Measurements from ENCODE around the gene ADRA2C. TPM values are rescaled to one million over a fixed set of nuclear protein-coding genes. Genes with fewer than 3 reads are reported as not detected.

The ADRA2C gene
- total RNA-seq, 3 donors from 2014 or later: not detected

DNA sequence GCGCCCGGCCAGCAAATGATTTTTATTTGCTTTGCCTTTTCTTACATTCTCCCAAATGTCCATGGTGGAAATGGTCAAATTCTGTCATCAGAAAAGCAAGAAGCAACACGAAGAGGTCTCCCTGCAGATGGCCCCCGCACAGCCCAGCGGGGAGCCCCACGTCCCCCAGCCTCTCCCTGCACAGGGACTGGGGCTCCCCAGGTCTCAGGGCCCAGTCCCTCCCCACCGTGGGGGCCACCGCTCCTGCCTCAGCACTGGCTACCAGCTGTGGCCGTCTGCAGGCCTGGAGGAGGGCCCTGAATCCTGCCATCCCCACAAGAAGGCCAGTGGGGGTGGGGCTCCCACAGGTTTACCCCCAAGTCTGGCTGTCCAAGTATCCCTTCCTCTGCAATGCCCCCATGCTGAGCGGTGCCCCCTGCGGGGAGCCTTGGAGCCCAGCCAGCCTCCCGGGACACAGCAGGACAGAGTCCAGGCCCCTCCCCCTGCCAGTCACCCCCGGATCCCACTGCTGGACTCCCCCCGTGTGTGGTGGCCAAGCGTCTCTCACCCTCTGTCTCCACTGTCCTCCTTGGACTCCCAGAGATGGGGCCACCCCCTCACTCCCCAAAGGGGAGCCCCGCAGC lies 38.2 kb upstream of the ADRA2C start:
- H3K36me3 Mint-ChIP-seq (ENCODE audit: insufficient read depth): no peaks in the 10 kb centered on the region
- peaks cover 23% of the 10 kb centered on the region for H3K27me3 Mint-ChIP-seq (ENCODE audit: low read depth)
- H3K4me1 Mint-ChIP-seq (ENCODE audit: low read depth): no peaks in the 10 kb centered on the region
- DNase-seq (no peak), ATAC-seq (no peak)
- H3K4me3 Mint-ChIP-seq: no peak overlapping the region
- H3K9me3 Mint-ChIP-seq: no peaks in the 10 kb centered on the region

DNA sequence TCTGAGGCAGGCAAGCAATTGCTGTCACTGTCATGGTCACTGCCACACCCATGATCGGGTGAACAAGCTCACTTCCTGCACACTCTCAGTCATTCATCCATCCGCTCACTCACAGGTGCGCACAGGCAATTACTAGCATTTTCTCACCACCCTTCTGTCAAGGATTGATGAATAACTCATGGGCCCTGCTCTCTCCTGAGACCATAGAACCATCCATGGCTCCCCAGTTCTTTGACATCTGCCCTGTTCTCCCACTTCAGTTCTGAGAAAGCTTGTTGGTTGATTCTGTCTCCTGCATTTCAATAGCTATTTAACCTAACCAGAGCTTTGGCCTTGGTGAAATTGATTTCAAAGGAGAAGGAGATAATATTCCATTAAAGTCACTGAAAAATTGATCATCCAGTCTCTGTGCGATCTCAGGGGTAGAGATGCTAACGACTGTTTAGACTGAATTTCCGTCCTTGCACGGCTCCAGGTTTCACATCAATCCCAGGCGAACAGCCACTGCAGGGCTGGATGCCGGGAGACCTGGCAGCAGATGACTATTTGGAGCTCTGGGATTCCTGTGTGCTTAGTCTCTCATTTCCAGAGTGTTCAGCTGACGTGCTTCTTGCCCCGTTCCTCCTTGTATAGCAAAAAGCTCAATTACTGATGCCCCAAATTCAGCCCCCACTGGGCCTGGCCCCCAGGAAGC lies 36.9 kb upstream of the ADRA2C start:
- ATAC-seq (no peak), DNase-seq (no peak)
- H3K9me3 Mint-ChIP-seq: no peaks in the 10 kb centered on the region
- no peaks in the 10 kb centered on the region for H3K4me1 Mint-ChIP-seq (ENCODE audit: low read depth)
- H3K36me3 Mint-ChIP-seq (ENCODE audit: insufficient read depth): no peaks in the 10 kb centered on the region
- peaks cover 18% of the 10 kb centered on the region for H3K27me3 Mint-ChIP-seq (ENCODE audit: low read depth)
- no peak overlapping the region for H3K4me3 Mint-ChIP-seq

DNA sequence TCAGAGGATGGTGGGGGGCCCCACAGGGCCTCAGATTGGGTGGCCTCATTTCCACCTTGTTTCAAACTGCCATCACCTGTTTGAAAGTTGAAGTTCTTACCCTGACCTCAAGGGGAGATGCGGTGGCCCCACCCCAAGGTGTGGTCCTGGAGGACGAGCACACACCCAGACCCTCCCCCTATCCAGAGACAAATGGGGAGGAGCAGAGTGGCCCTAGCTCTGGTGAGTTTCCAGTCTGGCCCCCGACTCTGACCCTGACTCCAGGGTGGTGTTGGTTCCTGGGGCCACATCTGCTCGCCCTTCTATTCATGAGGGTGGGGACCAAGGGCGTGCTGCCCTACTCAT lies 36.3 kb upstream of the ADRA2C start:
- Mint-ChIP-seq H3K36me3 (ENCODE audit: insufficient read depth) (no peaks in the 10 kb centered on the region), H3K27me3 (ENCODE audit: low read depth) (peaks cover 13% of the 10 kb centered on the region), H3K9me3 (no peaks in the 10 kb centered on the region), H3K4me1 (ENCODE audit: low read depth) (no peaks in the 10 kb centered on the region), H3K4me3 (no peak overlapping the region)
- DNase-seq: no peak
- no peak for ATAC-seq

DNA sequence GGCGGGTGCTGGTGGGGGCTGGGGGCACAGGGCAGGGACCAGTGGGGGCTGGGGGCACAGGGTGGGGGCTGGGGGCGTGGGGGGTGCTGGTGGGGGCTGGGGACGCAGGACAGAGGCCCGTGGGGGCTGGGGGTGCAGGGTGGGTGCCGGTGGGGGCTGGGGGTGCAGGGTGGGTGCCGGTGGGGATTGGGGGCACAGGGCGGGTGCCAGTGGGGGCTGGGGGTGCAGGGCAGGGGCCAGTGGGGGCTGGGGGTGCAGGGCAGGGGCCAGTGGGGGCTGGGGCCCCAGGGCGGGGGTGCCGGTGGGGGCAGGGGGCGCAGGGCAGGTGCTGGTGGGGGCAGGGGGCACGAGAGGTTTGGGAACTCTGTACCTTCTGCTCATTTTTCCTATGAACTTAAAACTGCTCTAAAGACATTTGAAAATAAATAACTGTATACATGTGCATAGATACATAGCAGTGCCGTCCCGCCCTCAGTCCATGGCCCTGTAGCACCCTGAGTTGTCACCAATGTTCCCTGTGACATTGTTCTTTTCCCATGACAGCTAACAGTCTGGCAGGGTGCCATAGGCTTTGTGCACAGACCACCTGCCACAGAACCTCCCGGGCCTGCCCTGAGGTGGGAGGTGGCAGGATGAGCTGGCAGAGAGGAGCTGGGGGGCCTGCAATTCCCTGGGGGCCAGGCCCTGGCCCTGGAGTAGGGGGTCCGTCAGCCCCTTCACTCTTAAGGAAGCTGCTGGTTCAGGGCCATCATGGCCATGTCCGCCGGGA lies 35.6 kb upstream of the ADRA2C start:
- DNase-seq: no peak
- ATAC-seq: no peak
- Mint-ChIP-seq H3K36me3 (ENCODE audit: insufficient read depth) (no peaks in the 10 kb centered on the region), H3K4me1 (ENCODE audit: low read depth) (no peaks in the 10 kb centered on the region), H3K4me3 (no peak overlapping the region), H3K9me3 (no peaks in the 10 kb centered on the region), H3K27me3 (ENCODE audit: low read depth) (peaks cover 12% of the 10 kb centered on the region)

DNA sequence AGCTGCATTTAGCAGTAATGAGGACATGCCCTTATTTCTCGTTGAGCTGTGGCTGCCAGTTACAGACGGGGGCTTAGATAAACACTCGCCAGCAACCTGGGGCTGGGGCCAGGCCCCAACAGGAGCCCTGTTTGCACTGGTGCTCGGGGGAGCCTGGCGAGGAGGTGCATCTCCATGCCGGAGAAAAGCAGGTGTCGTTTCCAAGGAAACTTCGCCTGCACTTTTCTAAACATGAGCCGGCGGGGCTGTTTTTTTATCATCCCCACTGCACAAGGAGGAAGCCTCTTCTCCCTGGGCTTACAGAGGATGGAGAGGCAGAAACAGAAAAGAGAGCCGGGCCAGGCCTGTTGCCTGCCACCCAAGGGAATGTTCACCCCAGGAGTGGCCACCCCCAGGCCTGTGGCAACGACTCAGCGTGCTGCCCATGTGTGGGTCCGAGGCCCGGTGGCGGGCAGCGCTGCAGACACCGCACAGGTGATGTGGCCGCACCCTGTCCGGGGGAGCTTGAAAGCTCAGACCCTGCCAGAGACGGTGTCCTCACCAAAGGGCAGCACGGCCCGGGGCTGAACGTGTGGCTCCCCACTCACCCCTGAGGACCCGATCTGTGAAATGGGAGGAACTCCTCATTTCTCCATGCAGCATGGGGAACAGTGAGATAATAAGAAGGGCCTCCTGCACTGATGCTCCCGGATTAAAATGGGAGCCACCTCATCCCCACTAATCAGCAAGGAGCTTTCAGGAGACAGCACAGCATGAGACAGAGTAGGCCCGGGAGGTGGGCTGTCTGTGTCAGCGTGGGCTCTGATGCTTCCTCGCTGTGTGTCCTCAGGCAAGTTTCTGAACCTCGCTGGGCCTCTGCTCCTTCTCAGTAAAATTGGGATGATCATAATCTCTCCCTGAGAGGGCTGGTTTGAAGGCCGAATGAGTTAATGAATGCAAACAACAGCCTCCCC lies 33.8 kb upstream of the ADRA2C start:
- Mint-ChIP-seq H3K36me3 (ENCODE audit: insufficient read depth) (no peaks in the 10 kb centered on the region), H3K27me3 (ENCODE audit: low read depth) (peaks cover 12% of the 10 kb centered on the region)
- DNase-seq: no peak

DNA sequence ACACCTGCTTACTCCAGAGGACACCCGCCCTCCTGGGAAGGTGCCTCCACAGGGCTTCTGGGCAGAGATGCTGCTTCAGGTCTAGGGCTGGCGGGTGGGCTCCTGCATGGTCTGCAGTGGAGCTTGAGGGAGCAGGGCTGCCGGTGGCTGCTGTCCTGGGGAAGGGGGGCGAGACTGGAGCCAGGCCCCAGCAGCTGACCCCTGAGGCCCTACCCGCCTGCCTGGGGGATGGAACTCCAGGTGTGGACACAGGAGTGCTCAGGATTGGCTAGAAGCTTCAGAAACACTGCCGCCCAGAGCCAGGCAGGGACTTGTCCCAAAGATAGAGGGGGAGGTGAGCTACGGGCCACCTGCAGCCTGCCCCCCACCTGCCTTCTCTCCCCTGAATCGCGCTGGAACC lies 33.0 kb upstream of the ADRA2C start:
- H3K4me1 Mint-ChIP-seq (ENCODE audit: low read depth): no peaks in the 10 kb centered on the region
- no peak overlapping the region for H3K4me3 Mint-ChIP-seq
- DNase-seq (no peak), ATAC-seq (no peak)
- peaks cover 12% of the 10 kb centered on the region for H3K27me3 Mint-ChIP-seq (ENCODE audit: low read depth)
- no peaks in the 10 kb centered on the region for H3K9me3 Mint-ChIP-seq
- no peaks in the 10 kb centered on the region for H3K36me3 Mint-ChIP-seq (ENCODE audit: insufficient read depth)

More for the DNA sequence above, 33.8 kb upstream of the ADRA2C start:
- Mint-ChIP-seq H3K4me1 (ENCODE audit: low read depth) (no peaks in the 10 kb centered on the region), H3K4me3 (no peak overlapping the region), H3K9me3 (no peaks in the 10 kb centered on the region)
- ATAC-seq: no peak

DNA sequence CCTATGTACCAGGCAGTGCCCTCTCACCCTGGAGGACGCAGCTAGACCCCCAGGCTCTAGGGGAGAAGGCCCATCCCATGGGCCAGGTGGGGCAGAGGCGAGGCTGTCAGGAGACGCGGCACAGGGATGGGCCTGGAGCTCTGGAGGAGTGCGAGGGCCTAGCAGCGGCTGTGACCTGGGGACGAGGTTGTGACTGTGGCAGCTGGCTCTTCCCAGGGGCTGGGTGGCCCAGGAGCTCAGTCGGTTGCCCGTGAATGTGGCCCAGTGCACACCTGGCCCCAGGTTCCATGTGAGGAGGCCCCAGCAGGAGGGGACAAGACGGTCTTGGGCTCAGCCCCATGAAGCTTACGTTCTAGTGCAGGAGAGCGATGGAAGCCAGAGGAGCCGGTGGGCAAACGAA lies 31.0 kb upstream of the ADRA2C start:
- ATAC-seq: no peak
- no peak for DNase-seq
- H3K4me3 Mint-ChIP-seq: no peak overlapping the region
- H3K4me1 Mint-ChIP-seq (ENCODE audit: low read depth): no peaks in the 10 kb centered on the region
- H3K27me3 Mint-ChIP-seq (ENCODE audit: low read depth): peaks cover 6% of the 10 kb centered on the region
- no peaks in the 10 kb centered on the region for H3K36me3 Mint-ChIP-seq (ENCODE audit: insufficient read depth)
- H3K9me3 Mint-ChIP-seq: no peaks in the 10 kb centered on the region

DNA sequence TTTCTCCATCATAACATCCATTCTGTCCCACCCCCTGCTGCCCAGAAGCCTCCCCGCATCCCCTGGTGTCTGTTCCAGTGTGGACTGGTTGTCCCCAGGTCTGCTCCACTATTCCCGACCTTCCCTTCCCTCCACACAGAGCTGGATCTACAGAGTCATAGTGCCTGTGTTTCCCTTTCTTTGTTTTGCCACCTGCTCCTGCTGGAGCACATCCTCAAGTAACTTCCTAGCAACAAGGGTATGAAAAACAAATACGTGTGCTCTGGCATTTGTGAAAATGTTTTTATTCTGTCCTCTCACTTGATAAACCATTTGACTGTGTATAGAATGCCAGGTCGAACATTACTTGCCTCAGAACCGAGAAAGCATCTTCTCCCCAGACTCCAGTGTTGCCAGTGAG lies 29.9 kb upstream of the ADRA2C start:
- ATAC-seq: no peak
- no peaks in the 10 kb centered on the region for H3K9me3 Mint-ChIP-seq
- no peaks in the 10 kb centered on the region for H3K36me3 Mint-ChIP-seq (ENCODE audit: insufficient read depth)

DNA sequence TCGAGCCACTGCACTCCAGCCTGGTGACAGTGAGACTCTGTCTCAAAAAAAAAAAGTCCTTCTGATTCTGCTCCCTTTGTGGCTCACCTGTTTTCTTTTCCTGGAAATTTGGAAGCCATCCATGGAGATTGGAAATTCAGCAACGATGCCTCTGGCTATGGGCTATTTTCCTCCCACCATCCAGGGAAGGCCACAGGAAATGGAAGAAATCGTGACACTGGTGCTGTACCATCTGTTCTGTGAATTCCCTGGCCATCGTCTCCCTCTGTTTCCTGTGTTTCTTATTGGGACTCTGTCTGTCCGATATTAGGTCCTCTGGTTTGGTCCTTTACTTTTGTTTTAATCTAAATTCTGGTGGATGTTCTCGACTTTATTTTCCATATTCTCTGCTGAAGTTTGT lies 29.4 kb upstream of the ADRA2C start:
- Mint-ChIP-seq H3K4me3 (no peak overlapping the region), H3K4me1 (ENCODE audit: low read depth) (no peaks in the 10 kb centered on the region), H3K27me3 (ENCODE audit: low read depth) (peaks cover 8% of the 10 kb centered on the region), H3K36me3 (ENCODE audit: insufficient read depth) (no peaks in the 10 kb centered on the region), H3K9me3 (no peaks in the 10 kb centered on the region)
- DNase-seq (no peak), ATAC-seq (no peak)

More for the DNA sequence above, 29.9 kb upstream of the ADRA2C start:
- no peak overlapping the region for H3K4me3 Mint-ChIP-seq
- no peaks in the 10 kb centered on the region for H3K4me1 Mint-ChIP-seq (ENCODE audit: low read depth)
- DNase-seq: no peak
- peaks cover 8% of the 10 kb centered on the region for H3K27me3 Mint-ChIP-seq (ENCODE audit: low read depth)

DNA sequence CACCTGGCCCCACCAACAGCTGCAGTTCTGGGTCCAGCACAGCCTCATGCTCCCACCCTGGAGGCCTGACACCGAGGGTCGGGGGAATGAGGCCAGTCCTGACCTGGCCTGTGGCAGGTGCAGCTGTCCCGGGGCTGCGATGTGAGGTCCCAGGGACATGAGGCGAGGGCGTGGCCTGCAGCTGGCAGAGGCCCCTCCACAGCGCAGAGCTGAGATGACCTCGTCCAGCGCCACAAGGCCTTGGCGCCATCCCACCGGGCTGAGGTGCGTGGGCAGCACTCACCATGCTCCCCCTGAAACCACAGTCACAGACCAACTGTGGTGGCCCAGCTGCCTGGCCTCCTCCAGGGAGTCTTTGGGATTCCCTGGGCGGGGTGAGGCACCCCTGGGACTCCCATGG lies 26.6 kb upstream of the ADRA2C start:
- ATAC-seq: no peak
- Mint-ChIP-seq H3K4me1 (ENCODE audit: low read depth) (no peaks in the 10 kb centered on the region), H3K27me3 (ENCODE audit: low read depth) (peaks cover 32% of the 10 kb centered on the region), H3K4me3 (no peak overlapping the region), H3K36me3 (ENCODE audit: insufficient read depth) (no peaks in the 10 kb centered on the region), H3K9me3 (peaks cover 3% of the 10 kb centered on the region)
- no peak for DNase-seq

DNA sequence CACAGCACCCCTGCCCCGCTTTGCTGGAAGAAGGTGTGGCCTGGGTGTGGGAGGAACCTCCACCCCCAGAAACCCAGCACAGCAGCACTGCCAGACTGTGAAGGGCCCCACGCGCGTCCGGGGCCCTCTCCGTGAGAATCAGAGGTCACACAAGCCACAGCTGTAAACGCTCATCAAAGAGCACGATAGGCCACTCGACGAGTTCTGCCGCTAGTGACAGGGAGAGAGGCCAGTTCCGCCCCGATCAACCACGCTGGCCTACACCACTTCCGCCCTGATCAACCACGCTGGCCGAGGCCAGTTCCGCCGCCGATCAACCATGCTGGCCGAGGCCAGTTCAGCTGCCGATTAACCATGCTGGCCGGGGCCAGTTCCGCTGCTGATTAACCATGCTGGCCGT lies 25.9 kb upstream of the ADRA2C start:
- Mint-ChIP-seq H3K4me3 (no peak overlapping the region), H3K9me3 (peaks cover 3% of the 10 kb centered on the region), H3K27me3 (ENCODE audit: low read depth) (peaks cover 38% of the 10 kb centered on the region), H3K36me3 (ENCODE audit: insufficient read depth) (no peaks in the 10 kb centered on the region), H3K4me1 (ENCODE audit: low read depth) (no peaks in the 10 kb centered on the region)
- ATAC-seq (no peak), DNase-seq (no peak)

DNA sequence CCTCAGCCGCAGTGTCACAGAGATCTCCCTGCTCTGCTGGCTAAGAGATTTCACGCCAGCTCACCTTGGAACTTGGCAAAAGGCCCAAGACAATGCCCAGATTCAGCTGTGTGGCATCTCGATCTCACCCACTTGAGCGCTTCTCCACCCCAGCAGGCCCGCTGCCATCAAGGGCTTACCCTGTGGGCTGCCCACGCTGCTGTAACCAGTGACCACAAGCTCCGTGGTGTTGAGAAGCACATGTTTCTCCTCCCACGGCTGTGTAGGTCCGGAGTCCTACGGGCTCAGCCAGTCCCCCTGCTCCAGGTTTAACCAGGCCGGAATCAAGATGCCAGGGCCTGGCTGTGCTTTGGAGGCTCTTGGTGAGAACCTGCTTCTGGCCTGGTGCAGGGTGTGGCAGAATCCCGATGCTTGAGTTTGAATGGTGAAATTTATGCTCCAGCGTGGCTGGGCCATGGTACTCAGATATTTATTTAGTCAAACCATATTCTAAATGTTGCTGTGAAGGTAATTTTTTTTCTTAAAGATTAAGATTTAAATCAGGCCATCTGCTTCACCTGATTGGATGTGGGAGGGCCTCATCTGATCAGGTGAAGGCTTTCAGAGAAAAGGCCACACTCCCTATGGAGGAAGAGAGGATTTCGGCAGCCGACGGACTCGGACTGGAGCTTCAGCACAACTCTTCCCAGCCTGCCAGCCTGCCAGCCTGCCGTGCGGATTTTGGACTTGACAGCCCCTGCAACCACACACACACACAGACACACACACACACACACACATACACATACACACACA lies 24.8 kb upstream of the ADRA2C start:
- no peak for ATAC-seq
- H3K36me3 Mint-ChIP-seq (ENCODE audit: insufficient read depth): no peaks in the 10 kb centered on the region
- H3K4me3 Mint-ChIP-seq: no peak overlapping the region
- H3K4me1 Mint-ChIP-seq (ENCODE audit: low read depth): no peaks in the 10 kb centered on the region
- H3K9me3 Mint-ChIP-seq: peaks cover 3% of the 10 kb centered on the region
- DNase-seq: no peak
- H3K27me3 Mint-ChIP-seq (ENCODE audit: low read depth): peaks cover 49% of the 10 kb centered on the region

DNA sequence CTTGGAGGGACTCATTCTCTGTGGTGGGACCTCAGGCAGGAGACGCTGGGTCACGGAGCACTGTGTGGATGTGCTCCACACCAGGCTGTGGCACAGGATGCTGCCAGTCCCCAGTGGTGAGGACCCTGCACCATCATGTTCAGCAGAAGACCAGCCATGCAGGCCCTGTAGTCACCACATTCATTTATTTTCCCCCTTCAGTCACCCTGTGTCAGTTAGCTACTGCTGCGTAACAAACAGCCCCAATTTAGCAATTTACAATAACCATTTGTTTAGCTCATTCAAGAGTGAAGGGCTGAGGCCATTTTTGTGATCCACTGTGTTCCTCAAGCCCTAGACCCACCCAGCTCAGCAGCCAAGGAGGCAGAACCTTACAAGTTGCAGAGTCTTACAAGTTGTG lies 23.6 kb upstream of the ADRA2C start:
- Mint-ChIP-seq H3K36me3 (ENCODE audit: insufficient read depth) (no peaks in the 10 kb centered on the region), H3K9me3 (peaks cover 3% of the 10 kb centered on the region), H3K4me3 (no peak overlapping the region), H3K27me3 (ENCODE audit: low read depth) (peaks cover 54% of the 10 kb centered on the region), H3K4me1 (ENCODE audit: low read depth) (no peaks in the 10 kb centered on the region)
- no peak for ATAC-seq
- DNase-seq: no peak
